Fibroblast of villous mesenchyme (primary cell): Measurements from ENCODE around the gene MCEMP1. TPM values are rescaled to one million over a fixed set of nuclear protein-coding genes. Genes with fewer than 3 reads are reported as not detected.

Experiments
- DNase-seq: peaks from one replicate; pipeline ENCODE4 v3.0.0-alpha.2; 2010; ENCODE audit warnings: low read depth
- H3K4me3 ChIP-seq: 2 replicates; pipeline ENCODE4 v1.5.1; 2011; ENCODE audit warnings: low read depth, mild to moderate bottlenecking, low read length
- CTCF ChIP-seq: IDR thresholded peaks from 2 replicates; pipeline ENCODE4 v1.5.1; 2012; ENCODE audit warnings: low read depth, mild to moderate bottlenecking, low read length; ENCODE audit not compliant: insufficient read depth
- total RNA-seq: library from RNA; depleted of rRNA; stranded (reverse); fragments of >200 nt; gene quantifications from 2 replicates; pipeline ENCODE4 v1.2.3, GENCODE V29; 2012

The MCEMP1 gene
- total RNA-seq, 1 donor = not detected

- no peak for DNase-seq
- no peak for TF ChIP-seq CTCF
- no peak overlapping the region for H3K4me3 ChIP-seq
Measured at GRCh38 chr19:7685546-7686445, 8.9 kb downstream of the MCEMP1 start.

GRCh38 chr19:7687177-7687576, 10.3 kb downstream of the MCEMP1 start:
- no peak overlapping the region for H3K4me3 ChIP-seq
- DNase-seq = no peak
- TF ChIP-seq CTCF = no peak

GRCh38 chr19:7689165-7689564, 12.3 kb downstream of the MCEMP1 start:
- no peak for DNase-seq
- TF ChIP-seq CTCF = no peak
- H3K4me3 ChIP-seq = no peak overlapping the region

GRCh38 chr19:7690779-7691258, 13.9 kb downstream of the MCEMP1 start:
- no peak for TF ChIP-seq CTCF
- DNase-seq = no peak
- H3K4me3 ChIP-seq = no peak overlapping the region

- H3K4me3 ChIP-seq = no peak overlapping the region
- DNase-seq = no peak
- no peak for TF ChIP-seq CTCF
Measured at GRCh38 chr19:7691497-7691896, 14.6 kb downstream of the MCEMP1 start.

GRCh38 chr19:7692417-7693088, 15.7 kb downstream of the MCEMP1 start:
- DNase-seq = no peak
- H3K4me3 ChIP-seq = no peak overlapping the region
- no peak for TF ChIP-seq CTCF
